MV-4-11 (cell line): ENCODE measurements around the gene C1R.
A peak's percentile ranks its signal among the peaks of the same experiment; 100 is the strongest.
"Not testable (repeated sequence)": the region's sequence is repeated elsewhere in the genome, so short reads cannot be mapped to it uniquely, and the experiment has no call there.

ENCODE experiments used
- DNase-seq: peaks from one replicate; lab custom pipeline; 2025; lab: John Stamatoyannopoulos, UW

The C1R gene

GRCh38 chr12:7120166-7120565, 27.9 kb upstream of the C1R start:
- DNase-seq = no peak

- DNase-seq = no peak
Observed at GRCh38 chr12:7118881-7119280, 26.6 kb upstream of the C1R start.

- DNase-seq = no peak
Observed at GRCh38 chr12:7117670-7118069, 25.4 kb upstream of the C1R start.

- DNase-seq = no peak
Observed at GRCh38 chr12:7116916-7117315, 24.7 kb upstream of the C1R start.

- DNase-seq = no peak
Observed at GRCh38 chr12:7116196-7116595, 24.0 kb upstream of the C1R start.

GRCh38 chr12:7114851-7115250, 22.6 kb upstream of the C1R start:
- no peak for DNase-seq

GRCh38 chr12:7114008-7114407, 21.8 kb upstream of the C1R start:
- DNase-seq = no peak

- DNase-seq = peak; percentile 28
Observed at GRCh38 chr12:7113389-7113871, 21.2 kb upstream of the C1R start.

GRCh38 chr12:7112041-7112440, 19.8 kb upstream of the C1R start:
- DNase-seq = no peak

- DNase-seq = no peak
Observed at GRCh38 chr12:7110661-7111060, 18.4 kb upstream of the C1R start.

- DNase-seq = no peak
Observed at GRCh38 chr12:7109572-7109920, 17.3 kb upstream of the C1R start.

GRCh38 chr12:7108796-7109571, 16.7 kb upstream of the C1R start, which contains the start of gene C1RL:
TSS of gene C1RL (minus strand) at chr12:7109214. CDS start at chr12:7109180, 34 bp downstream.
- DNase-seq = peak; percentile 76

GRCh38 chr12:7108003-7108795, 16.0 kb upstream of the C1R start:
- DNase-seq = peak; percentile 69

GRCh38 chr12:7107636-7108002, 15.4 kb upstream of the C1R start:
- no peak for DNase-seq

- DNase-seq = not testable (repeated sequence)
Observed at GRCh38 chr12:7107181-7107580, 14.9 kb upstream of the C1R start.

- no peak for DNase-seq
Observed at GRCh38 chr12:7106082-7106481, 13.8 kb upstream of the C1R start.

- no peak for DNase-seq
Observed at GRCh38 chr12:7103837-7104584, 11.8 kb upstream of the C1R start.

- DNase-seq = no peak
Observed at GRCh38 chr12:7102582-7102981, 10.3 kb upstream of the C1R start.

- DNase-seq = no peak
Observed at GRCh38 chr12:7101694-7102131, 9.5 kb upstream of the C1R start.

- DNase-seq = no peak
Observed at GRCh38 chr12:7101047-7101693, 8.9 kb upstream of the C1R start.

- no peak for DNase-seq
Observed at GRCh38 chr12:7100239-7100638, 8.0 kb upstream of the C1R start.
